ENCODE data around the gene SH3GLB1.

The SH3GLB1 gene

GRCh38 chr1:86773341-86774288, 69.2 kb downstream of the SH3GLB1 start:
- in situ Hi-C loops (cut with MboI; ENCODE audit: low sequenced_read_pairs) = no loop called here

DNA sequence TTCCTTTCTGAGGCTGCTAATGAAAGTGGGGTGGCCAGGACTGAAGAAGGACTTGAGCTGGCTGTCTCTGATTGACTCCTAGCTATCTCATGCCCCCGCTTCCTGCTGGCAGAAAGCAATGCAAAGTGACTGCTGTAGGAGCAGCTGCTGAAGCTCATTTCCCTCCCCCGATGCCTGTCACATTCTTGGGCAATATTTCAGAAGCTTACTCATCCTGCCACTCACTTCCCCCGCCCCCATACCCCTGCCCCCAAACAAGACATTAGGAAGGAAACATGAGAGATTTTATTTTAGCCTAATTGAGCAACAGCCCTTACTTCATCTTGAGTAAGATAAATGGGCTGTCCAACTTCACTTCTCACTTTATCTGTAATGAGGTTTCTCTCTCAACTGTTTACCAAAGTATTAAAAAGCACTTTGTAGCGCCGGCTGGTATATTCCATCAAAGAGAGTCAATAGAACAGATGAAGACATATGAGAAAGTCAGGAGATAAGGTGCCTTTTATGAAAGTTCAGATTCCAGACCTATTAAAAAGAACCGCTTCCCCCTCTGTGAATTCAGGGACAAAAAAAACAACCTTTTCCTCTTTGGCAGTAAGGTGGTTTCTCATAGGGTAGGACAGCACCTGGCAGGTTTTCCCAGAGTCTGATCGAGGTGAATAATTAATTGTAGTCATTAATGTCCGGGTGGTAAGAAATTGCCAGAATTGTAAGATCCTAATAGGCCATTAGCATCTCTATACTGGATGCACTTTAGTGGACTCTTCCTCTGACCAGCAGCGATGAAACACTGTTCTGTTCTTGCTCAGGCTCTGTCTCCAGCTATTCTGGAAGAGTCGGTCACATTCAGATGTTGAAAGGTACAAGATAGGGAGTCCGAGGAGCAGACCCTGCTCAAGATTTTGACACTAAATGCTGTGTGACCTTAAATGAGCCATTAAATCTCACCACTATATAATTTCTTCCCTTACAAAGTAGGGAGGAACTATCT, 70.2 kb downstream of the SH3GLB1 start:
- in situ Hi-C loops (cut with MboI; ENCODE audit: low sequenced_read_pairs) = no loop called here

DNA sequence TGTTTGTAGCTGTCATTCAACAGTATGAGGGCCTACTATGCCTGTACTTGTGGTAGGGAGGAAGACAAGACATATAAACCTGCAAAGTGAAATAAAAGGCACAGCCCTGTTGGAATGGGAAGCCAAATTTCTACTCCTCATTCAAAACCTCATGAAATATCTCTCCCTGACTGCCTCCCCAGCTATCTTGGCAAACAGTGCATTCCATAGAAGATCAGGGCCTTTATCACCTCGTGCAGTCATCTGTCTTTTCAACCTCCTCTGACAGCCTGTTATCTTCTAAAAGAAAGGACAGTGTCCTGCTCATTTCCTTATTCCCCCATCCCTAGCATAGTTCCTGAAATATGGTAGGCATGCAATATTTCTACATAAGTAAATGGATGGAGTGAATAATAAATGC, 71.0 kb downstream of the SH3GLB1 start:
- in situ Hi-C loops (cut with MboI; ENCODE audit: low sequenced_read_pairs) = no loop called here

DNA sequence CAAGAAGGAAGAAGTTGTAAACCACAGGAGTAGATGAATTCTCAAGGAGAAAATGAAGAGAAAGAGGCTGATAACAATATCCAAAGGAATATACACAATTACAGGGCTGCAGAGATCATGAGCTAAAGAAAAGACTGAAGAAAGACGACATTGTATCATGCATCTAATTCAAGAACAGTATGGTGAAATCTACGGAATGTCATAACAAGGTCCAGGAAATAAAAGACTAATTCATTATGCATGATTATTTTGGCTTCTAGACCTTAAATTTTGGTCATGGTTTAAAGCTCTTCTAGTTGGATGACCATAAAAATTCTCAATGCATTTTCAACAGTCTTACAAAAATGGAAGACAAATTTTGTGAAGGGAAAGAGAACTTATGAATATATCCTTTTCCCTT, 71.7 kb downstream of the SH3GLB1 start:
- in situ Hi-C loops (cut with MboI; ENCODE audit: low sequenced_read_pairs) = no loop called here

- in situ Hi-C loops (cut with MboI; ENCODE audit: low sequenced_read_pairs) = no loop called here
Measured at GRCh38 chr1:86778569-86779239, 74.3 kb downstream of the SH3GLB1 start.

DNA sequence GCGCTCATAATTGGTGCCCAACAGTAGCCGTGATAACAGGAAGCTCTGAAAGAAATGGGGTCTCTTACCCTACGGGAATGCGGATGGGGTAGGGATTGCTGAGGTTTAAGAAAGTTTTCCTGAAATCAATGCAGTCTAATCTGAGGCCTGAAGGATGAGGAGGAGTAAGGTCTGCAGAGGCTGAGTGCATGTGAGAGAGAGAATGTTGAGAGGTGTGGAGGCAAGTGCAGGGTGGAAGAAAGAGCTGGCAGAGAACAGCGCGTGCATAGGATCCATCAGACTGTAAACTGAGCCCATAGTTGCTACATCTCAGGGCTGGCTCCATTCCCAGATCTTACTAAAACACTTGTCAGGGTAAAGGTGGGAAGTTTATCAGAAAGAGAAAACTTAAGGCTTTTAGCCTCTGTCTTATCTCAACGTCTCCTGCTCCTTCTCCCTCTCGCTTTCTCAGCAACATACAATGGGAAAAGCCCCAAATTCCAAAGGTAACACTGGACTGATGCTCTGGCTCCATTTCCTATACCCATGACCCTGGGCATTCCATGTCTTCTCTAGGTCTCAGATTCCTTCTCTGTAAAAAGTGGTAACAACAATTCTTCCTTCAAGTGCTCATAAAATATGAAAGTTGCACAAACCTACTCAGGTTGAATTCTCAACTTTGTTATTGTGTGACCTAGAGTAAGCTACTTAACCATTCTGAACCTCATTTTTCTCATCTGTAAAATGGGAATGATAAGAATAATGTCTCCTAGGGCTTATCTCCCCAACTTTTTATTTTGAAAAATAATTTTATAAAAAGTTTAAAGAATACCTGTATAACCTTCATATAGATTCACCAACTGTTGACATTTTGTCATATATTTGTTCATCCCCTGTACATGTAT, 75.2 kb downstream of the SH3GLB1 start:
- in situ Hi-C loops (cut with MboI; ENCODE audit: low sequenced_read_pairs) = no loop called here

DNA sequence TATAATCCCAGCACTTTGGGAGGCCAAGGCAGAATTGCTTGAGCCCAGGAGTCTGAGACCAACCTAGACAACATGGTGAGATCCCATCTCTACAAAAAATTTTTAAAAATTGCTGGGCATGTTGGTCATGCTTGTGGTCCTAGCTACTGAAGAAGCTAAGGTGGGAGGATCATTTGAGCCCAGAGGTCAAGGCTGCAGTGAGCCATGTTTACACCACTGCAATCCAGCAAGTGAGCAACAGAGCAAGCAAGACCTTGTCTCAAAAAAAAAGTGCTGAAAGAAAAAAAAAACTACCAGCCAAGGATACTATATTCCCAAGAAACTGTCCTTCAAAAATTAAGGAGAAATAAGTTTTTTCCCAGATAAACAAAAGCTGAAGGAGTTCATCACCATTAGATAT, 78.1 kb downstream of the SH3GLB1 start:
- in situ Hi-C loops (cut with MboI; ENCODE audit: low sequenced_read_pairs) = no loop called here

DNA sequence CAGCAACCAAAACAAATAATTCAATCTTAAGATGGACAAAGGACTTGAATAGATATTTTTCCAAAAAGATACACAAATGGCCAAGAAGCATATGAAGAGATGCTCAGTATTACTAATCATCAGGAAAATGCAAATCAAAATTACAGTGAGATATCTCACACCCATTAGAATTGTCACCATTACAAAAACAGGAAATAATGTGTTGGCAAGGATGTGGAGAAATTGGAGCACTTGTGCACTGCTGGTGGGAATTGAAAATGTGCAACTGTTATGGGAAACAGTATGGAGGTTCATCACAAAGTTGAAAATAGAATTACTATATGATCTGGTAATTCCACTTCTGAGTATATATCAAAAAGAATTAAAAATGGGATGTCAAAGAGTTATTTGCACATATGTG, 83.2 kb downstream of the SH3GLB1 start:
- in situ Hi-C loops (cut with MboI; ENCODE audit: low sequenced_read_pairs) = no loop called here

GRCh38 chr1:86788300-86789206, 84.2 kb downstream of the SH3GLB1 start:
- in situ Hi-C loops (cut with MboI; ENCODE audit: low sequenced_read_pairs) = no loop called here

- in situ Hi-C loops (cut with MboI; ENCODE audit: low sequenced_read_pairs) = no loop called here
Measured at GRCh38 chr1:86795316-86795715, 90.9 kb downstream of the SH3GLB1 start.

All from hTERT RPE-1 (cell line).